ENCODE results near the gene S1PR3.

- TF ChIP-seq CTCF (IDR thresholded peaks at IDR 0.05) (no peak), POLR2A (IDR thresholded peaks at IDR 0.05) (no peak)
Measured at GRCh38 chr9:88984543-88984883, 6.8 kb upstream of the S1PR3 start.

All from thyroid gland (tissue), 4 donors.